GM18507 (cell line): Measurements from ENCODE around the gene GH1.
"Not testable (repeated sequence)": the region's sequence is repeated elsewhere in the genome, so short reads cannot be mapped to it uniquely, and the experiment has no call there.

Source experiments
- DNase-seq: peaks from one replicate; pipeline ENCODE4 v3.0.0; 2011; ENCODE audit warnings: low read depth; ENCODE audit not compliant: insufficient read length; ENCODE audit errors: extremely low spot score
- FAIRE-seq: peaks from 2 replicates; lab custom pipeline; 2011; peaks lifted over from hg19 to GRCh38; lab: Jason Lieb, UNC

GH1 gene

GRCh38 chr17:63874061-63874626, 44.5 kb downstream of the GH1 start:
- FAIRE-seq = not testable (repeated sequence)

GRCh38 chr17:63873577-63873976, 45.1 kb downstream of the GH1 start, which contains the start of gene CSH2:
Gene CSH2, minus strand, starts transcription at chr17:63873677. Its CDS starts 63 bp downstream, at chr17:63873614.
- DNase-seq, FAIRE-seq: not testable (repeated sequence)

More at GRCh38 chr17:63874061-63874626, 44.5 kb downstream of the GH1 start:
- DNase-seq = not testable (repeated sequence)

GRCh38 chr17:63871646-63872365, 46.8 kb downstream of the GH1 start:
- not testable (repeated sequence) for FAIRE-seq, DNase-seq

- FAIRE-seq, DNase-seq: not testable (repeated sequence)
These were observed 48.4 kb downstream of the GH1 start for GRCh38 chr17:63870292-63870665.

- FAIRE-seq, DNase-seq: not testable (repeated sequence)
These were observed 48.9 kb downstream of the GH1 start for GRCh38 chr17:63869491-63870291.
